HG02852 (cell line): ENCODE data around the gene LVRN.

Experiments used
- ATAC-seq: cut with Tn5 transposase; IDR thresholded peaks from one replicate; pipeline ENCODE4 v1.9.1; 2021; ENCODE audit warnings: mild to moderate bottlenecking, moderate library complexity; ENCODE audit not compliant: unreplicated experiment

Gene LVRN

DNA sequence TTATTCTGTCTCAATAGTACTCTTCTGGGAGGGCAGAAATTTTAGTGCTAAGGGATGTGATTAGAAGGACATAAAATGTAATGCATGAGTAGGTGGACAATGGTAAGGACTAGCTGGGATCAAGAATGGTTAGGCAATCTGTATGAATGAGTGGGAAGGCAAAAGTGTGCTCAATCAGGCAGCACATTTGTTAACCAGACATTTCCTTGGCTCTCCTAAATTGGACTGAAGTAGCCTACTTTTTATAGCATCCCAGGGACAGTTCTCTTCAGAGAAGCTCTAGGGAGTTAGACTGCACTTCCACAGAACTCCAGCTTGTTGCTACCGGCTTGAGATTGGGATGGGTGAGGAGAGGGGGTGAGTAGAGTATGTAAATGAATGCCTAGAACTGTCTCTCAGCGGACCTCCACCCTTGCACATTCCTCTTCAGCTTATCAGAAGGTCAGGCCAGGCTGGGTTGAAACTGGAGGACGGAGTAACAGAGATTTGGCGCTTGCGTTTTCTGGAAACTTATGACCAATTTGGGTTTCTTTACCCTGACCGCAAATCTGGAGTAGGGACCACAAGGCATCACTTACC is 51.0 kb downstream of the LVRN start:
- no peak for ATAC-seq

DNA sequence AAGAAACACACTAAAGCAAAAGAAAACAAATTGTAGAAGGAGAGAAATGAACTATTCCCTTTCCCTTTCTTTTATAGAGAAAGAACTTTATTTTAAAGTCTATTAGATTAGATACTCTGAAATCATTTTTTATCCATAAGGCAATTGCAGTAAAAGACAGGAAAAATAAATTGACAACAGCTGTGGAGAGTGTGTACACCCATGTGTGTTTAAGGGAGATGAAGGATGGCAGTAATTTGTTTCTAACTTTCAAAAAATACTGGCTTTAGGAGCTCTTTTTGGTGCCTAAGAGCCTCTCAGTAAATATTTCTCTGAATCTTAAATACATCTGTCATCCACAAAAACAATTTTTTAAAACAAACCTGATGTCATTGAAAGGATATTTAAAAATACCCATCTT is 51.7 kb downstream of the LVRN start:
- no peak for ATAC-seq

DNA sequence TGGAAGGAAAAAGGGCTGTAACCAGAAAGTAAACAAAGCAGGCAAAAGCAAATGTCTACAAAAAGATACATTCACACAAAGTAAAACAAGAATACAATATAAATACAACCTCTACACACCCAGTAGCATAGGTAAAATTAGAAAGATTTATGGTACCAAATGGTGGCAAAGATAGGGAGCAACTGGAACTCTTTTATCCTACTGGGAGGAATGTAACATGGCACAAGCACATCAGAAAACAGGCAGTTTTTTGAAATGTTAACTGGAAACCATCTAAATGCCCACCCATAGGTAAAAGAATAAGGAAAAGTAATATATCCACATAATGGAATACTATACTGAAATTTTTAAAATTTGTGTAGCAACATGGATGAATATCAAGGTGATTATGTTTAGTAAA is 61.3 kb downstream of the LVRN start:
- ATAC-seq = no peak

- no peak for ATAC-seq
These were observed 63.6 kb downstream of the LVRN start for GRCh38 chr5:116025866-116026265.

DNA sequence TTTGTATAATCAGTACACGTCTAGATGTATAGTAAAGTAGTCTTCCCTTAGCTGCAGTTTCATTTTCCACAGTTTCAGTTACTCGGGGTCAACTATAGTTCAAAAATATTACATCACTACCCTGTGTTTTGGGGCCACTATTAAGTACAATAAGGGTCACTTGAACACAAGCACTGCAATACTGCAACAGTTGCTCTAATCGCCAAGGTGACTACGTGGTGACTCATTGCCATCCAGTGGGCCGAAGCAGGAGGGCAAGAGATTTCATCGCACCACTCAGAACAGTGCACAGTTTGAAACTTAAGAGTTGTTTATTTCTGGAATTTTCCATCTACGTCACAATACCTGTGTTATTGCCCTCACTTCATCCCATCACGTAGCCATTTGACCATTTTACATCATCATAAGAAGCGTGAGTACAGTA is 69.8 kb downstream of the LVRN start, which contains the start of gene ARL14EPL:
ARL14EPL (plus strand) TSS at position 379 of the 424 bp plus-strand sequence. CDS start 18,994 bp downstream, outside the sequence.
- peak; percentile 67 for ATAC-seq

GRCh38 chr5:116032991-116033390 is 70.7 kb downstream of the LVRN start:
- peak; percentile 54 for ATAC-seq

- no peak for ATAC-seq
These were observed 72.8 kb downstream of the LVRN start for GRCh38 chr5:116035123-116035522.

GRCh38 chr5:116037236-116037822 is 75.1 kb downstream of the LVRN start:
- ATAC-seq = no peak

- ATAC-seq = peak; percentile 90
These were observed 76.5 kb downstream of the LVRN start for GRCh38 chr5:116038817-116039216.

DNA sequence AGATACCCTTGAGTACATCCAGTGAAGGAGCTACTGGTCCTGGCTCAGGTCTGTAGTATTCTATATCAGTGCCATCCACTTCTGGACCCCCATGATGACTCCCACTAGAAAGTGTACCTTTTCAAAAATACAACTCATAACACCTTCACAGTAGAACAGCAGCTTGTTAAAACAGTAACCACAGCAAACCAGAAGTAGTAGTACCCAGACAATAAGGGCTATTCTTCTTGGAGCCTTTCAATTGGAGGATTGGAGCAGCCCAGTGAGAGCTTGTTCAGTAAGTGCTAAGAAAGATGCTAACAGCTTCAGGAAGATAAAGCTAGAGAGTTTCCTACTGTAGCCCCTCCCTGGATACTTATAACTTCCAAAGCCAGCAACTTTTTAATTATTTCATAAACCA is 80.1 kb downstream of the LVRN start:
- no peak for ATAC-seq

DNA sequence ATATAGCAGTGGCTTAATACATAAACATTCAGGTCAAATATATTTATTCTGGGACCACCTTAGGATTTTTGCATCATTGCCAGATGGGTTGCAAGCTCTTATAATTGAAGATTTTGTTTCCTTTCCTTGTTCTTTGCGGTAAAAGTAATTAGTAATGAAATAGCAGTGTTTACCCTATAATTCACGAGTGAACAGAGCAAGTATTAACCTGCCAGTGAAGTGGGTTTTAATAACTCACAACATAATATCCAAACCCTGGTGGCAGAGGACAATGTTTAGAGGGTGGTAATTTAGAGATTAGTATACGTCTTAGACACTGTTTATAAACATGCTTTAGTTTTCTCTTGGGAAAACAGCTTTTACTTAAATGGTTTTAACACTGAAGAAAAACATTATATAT is 81.8 kb downstream of the LVRN start:
- ATAC-seq = no peak

- no peak for ATAC-seq
These were observed 83.5 kb downstream of the LVRN start for GRCh38 chr5:116045821-116046220.

GRCh38 chr5:116046261-116046660 is 84.0 kb downstream of the LVRN start:
- ATAC-seq = no peak

GRCh38 chr5:116046823-116047222 is 84.5 kb downstream of the LVRN start:
- no peak for ATAC-seq

DNA sequence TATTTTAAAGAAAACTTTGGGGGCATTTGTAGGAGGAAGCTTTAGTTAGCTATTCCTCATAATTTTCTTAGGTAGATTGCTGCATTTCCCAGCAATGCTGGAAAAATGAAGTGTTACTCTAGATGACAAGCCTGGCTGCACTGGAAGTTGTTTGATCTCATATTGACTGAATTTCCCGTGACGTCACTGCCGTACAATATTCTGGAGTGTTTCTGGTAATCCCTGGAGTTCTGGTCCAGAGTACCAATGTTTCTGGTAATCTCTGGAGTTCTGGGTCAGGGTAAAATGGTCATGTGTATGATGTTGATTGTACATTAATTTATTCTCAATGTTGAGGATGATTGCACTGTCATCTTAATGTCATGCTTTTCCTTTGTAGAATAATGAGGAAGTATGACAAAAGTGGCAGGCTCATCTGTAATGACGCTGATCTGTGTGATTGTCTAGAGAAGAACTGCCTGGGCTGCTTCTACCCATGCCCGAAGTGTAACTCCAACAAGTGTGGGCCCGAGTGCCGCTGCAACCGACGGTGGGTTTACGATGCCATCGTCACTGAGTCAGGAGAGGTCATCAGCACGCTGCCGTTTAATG is 96.2 kb downstream of the LVRN start:
- no peak for ATAC-seq

DNA sequence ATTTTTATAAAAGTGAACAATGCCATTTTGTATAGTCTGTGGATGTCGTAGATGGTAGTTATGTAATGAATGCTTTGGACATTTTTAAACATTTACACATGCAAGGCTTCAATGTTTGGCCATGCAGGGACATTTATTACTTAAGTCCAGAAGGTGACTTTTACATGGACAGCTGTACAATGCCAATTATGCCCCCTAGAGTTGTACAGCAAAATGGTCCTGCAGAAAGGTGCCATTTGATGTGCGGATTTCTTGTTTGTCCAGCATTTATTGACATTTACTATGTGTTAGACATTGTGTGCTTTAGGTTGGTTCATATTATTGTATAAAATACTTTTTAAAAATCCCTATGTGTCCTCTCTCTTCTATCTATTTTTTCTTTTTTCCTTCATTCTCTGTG is 100.1 kb downstream of the LVRN start:
- ATAC-seq = no peak

DNA sequence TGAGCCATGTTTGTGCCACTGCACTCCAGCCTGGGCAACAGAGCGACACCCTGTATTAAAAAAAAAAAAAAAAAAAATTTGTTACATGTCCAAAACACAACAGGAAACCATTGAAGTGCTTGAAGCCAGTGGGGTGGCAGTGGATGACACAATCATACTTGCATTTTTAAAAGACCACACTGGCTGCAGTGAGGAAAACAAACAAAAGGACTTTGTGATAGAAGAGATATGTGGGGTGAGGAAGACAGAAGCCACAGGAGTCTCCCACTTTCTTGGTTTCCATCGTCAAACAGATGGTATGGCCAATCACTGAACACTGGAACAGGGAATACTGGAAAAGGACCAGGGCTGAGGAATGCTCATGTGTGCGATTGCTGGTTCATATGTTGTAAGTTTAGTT is 101.7 kb downstream of the LVRN start:
- no peak for ATAC-seq

DNA sequence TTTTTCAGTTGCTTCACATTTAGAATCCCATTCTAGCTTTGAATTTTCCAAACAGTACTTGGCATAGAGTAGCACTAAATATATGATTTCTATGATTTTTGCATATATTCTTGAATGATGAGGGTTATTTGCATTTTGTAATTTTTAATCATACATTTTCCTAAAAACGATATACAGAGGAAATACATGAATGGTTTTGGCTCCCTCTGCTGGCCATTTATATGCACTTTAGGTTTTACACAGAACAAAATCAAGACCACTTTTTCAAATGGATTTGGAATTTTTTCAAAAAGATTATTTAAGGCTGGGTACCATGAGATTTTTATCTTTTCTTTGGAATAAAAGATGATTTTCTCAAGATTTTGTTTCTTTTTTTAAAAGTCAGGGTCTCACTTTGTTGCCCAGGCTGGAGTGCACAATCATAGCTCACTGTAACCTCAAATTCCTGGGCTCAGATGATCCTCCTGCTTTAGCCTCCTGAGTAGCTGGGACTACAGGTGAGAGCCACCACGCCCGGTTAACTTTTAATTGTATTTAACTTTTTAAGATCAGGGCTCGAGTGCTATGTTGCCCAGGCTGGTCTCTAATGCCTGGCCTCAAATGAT is 105.9 kb downstream of the LVRN start:
- ATAC-seq = peak; percentile 62

DNA sequence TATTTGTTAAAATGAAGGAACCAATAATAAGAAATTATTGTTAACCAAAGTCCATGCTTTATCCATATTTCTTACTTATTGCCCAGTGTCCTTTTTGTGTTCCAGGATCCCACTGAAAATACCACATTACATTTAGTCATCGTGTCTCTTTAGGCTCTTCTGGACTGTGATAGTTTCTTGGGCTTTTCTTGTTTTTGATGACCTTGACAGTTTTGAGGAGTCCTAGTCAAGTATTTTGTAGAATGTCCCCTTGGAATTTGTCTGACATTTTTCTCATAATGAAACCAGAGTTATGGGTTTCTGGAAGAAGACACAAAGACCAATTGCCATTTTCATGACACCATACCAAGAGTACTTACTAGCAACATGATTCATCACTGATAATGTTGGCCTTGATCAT is 108.9 kb downstream of the LVRN start:
- no peak for ATAC-seq

GRCh38 chr5:116075191-116075831 is 113.0 kb downstream of the LVRN start:
- no peak for ATAC-seq

- ATAC-seq = peak; percentile 99
These were observed 114.2 kb downstream of the LVRN start for GRCh38 chr5:116076496-116076895.
